GM19397 (cell line): ENCODE results near the gene FAF2.
"Not testable (repeated sequence)": the region's sequence is repeated elsewhere in the genome, so short reads cannot be mapped to it uniquely, and the experiment has no call there.

ENCODE experiments used
- ATAC-seq: cut with Tn5 transposase; IDR thresholded peaks from one replicate; pipeline ENCODE4 v1.9.1; 2021; ENCODE audit warnings: mild to moderate bottlenecking, moderate library complexity; ENCODE audit not compliant: unreplicated experiment

The FAF2 gene

GRCh38 chr5:176541338-176542134 is 93.4 kb downstream of the FAF2 start:
- ATAC-seq: no peak

- ATAC-seq: no peak
These were observed 94.0 kb downstream of the FAF2 start for GRCh38 chr5:176542135-176542595.

- peak; percentile 54 for ATAC-seq
These were observed 94.6 kb downstream of the FAF2 start for GRCh38 chr5:176542596-176543427.

GRCh38 chr5:176543428-176544182 is 95.4 kb downstream of the FAF2 start:
- peak; percentile 65 for ATAC-seq

GRCh38 chr5:176545388-176545736 is 97.2 kb downstream of the FAF2 start:
- no peak for ATAC-seq

GRCh38 chr5:176545737-176546509 is 97.7 kb downstream of the FAF2 start:
- no peak for ATAC-seq

- no peak for ATAC-seq
These were observed 99.6 kb downstream of the FAF2 start for GRCh38 chr5:176547802-176548201.

GRCh38 chr5:176548967-176549444 is 100.8 kb downstream of the FAF2 start, which contains the start of gene CDHR2:
Gene CDHR2, plus strand, starts transcription at chr5:176549342. Its CDS starts 16,011 bp downstream, at chr5:176565353.
- no peak for ATAC-seq

- ATAC-seq: no peak
These were observed 101.7 kb downstream of the FAF2 start for GRCh38 chr5:176549871-176550270.

GRCh38 chr5:176550275-176550831 is 102.2 kb downstream of the FAF2 start:
- ATAC-seq: no peak

GRCh38 chr5:176550937-176551336 is 102.8 kb downstream of the FAF2 start:
- not testable (repeated sequence) for ATAC-seq

- no peak for ATAC-seq
These were observed 104.2 kb downstream of the FAF2 start for GRCh38 chr5:176552332-176552869.

GRCh38 chr5:176553260-176554085 is 105.3 kb downstream of the FAF2 start:
- ATAC-seq: no peak

GRCh38 chr5:176557846-176558245 is 109.7 kb downstream of the FAF2 start:
- no peak for ATAC-seq
